ENCODE results near the gene SHISAL1.

Gene SHISAL1

DNA sequence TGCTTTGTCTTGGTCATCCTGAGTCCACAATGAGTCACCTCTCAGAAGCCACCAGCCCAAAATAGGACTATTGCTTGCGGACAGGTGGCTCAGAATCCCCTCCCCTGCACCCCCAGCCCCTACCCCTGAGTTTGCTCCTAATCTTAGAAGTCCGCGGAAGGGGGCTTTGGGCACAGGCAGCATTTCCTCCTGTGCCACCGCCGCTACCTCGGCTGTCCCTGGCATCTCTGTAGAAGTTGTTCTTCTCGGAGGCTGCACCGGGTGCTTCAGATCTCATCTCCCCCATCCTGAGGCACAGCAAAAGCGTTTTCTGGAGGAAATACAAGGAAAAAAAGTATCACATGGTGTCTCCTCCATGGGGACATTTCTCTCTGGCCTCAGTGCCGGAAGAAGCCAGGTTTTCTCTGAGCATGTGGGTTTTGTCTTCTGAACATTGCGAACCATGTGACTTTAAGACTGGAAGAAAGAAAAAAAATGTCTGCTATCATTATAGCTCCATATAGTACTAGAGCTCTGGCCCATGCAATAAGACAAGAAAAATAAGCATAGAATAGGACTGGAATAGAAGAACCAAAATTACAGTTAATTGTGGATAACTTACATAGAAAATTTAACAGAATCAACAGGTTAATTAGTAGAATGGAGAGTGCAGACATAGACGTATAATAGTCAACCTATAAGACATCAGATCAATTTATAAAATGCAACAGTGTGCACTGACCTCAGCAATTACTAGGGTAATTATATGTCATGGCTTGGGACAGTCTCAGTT lies 63.2 kb downstream of the SHISAL1 start:
- no CpG with 5 or more reads among the region's 12 CpGs for whole genome bisulfite sequencing (ENCODE audit: extremely low coverage, insufficient coverage, insufficient read length)
- no peak overlapping the region for H4K12ac ChIP-seq (ENCODE audit: low read depth, low read length)
- no peak overlapping the region for H2BK5ac ChIP-seq (ENCODE audit: low read depth, low read length, poor library complexity)
- no peak overlapping the region for H2BK120ac ChIP-seq (ENCODE audit: insufficient read depth, low read length, poor library complexity)
- no peaks in the 10 kb centered on the region for H3K79me1 ChIP-seq (ENCODE audit: low read length)
- no peak overlapping the region for H3K4ac ChIP-seq (ENCODE audit: low read depth, low read length)
- no peak overlapping the region for H3K9ac ChIP-seq (ENCODE audit: low read length)
- H3K79me2 ChIP-seq (ENCODE audit: control insufficient read depth, insufficient read depth, low read length, poor library complexity), result no peaks in the 10 kb centered on the region
- H4K91ac ChIP-seq (ENCODE audit: low read depth, low read length), result no peak overlapping the region
- DNase-seq, result no peak
- H3K36me3 ChIP-seq (ENCODE audit: control insufficient read depth in 1 of 2, insufficient read depth in 2 of 2, low read length in 2 of 2), result no peaks in the 10 kb centered on the region
- no peak overlapping the region for H2AK5ac ChIP-seq (ENCODE audit: low read length)
- H3K27ac ChIP-seq (ENCODE audit: low read depth, low read length), result no peak overlapping the region
- no peaks in the 10 kb centered on the region for H3K27me3 ChIP-seq (ENCODE audit: insufficient read depth, low read length)
- H4K8ac ChIP-seq (ENCODE audit: low read depth, low read length), result no peak overlapping the region
- no peak overlapping the region for H3K4me2 ChIP-seq (ENCODE audit: low read length)
- no peak overlapping the region for H2BK12ac ChIP-seq (ENCODE audit: low read length)
- H3K23ac ChIP-seq (ENCODE audit: low read length), result no peak overlapping the region
- no peak overlapping the region for H3K4me3 ChIP-seq (ENCODE audit: low read depth, low read length)
- no peaks in the 10 kb centered on the region for H3K4me1 ChIP-seq (ENCODE audit: control insufficient read depth in 1 of 2, insufficient read depth in 2 of 2, low read length in 2 of 2)
- H3K9me3 ChIP-seq (ENCODE audit: insufficient read depth, low read depth, low read length), result peaks cover 10% of the 10 kb centered on the region
- no peak overlapping the region for H2AFZ ChIP-seq (ENCODE audit: insufficient read depth, low read length, poor library complexity)
- H3K14ac ChIP-seq (ENCODE audit: low read length), result no peak overlapping the region
- no peak overlapping the region for H3K18ac ChIP-seq (ENCODE audit: low read length)

DNA sequence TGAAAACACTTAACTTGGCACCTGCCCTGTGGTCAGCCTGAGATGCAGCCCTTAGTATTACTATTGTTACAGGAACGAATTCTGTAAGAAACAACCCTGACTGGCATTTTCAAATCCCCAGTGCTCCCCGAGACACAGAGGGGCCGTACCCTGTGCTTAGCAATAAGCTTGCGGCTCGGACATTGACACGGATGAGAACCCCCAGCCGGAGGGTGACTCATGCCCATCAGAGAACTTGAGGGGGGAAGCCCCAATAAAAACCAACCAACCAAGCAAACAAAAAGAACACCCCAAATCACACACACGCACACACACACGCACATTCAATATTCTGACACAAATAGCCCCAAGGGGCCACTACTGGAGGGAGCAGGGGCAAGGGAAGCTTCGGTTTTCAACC lies 63.8 kb downstream of the SHISAL1 start:
- Histone ChIP-seq H3K79me2 (ENCODE audit: control insufficient read depth, insufficient read depth, low read length, poor library complexity) (no peaks in the 10 kb centered on the region), H2BK12ac (ENCODE audit: low read length) (no peak overlapping the region), H3K36me3 (ENCODE audit: control insufficient read depth in 1 of 2, insufficient read depth in 2 of 2, low read length in 2 of 2) (no peaks in the 10 kb centered on the region), H3K4ac (ENCODE audit: low read depth, low read length) (no peak overlapping the region), H3K14ac (ENCODE audit: low read length) (no peak overlapping the region), H2AK5ac (ENCODE audit: low read length) (no peak overlapping the region), H3K9ac (ENCODE audit: low read length) (no peak overlapping the region), H3K27ac (ENCODE audit: low read depth, low read length) (no peak overlapping the region), H3K18ac (ENCODE audit: low read length) (no peak overlapping the region), H4K12ac (ENCODE audit: low read depth, low read length) (no peak overlapping the region), H2AFZ (ENCODE audit: insufficient read depth, low read length, poor library complexity) (no peak overlapping the region), H4K91ac (ENCODE audit: low read depth, low read length) (no peak overlapping the region), H3K4me3 (ENCODE audit: low read depth, low read length) (no peak overlapping the region), H3K4me1 (ENCODE audit: control insufficient read depth in 1 of 2, insufficient read depth in 2 of 2, low read length in 2 of 2) (no peaks in the 10 kb centered on the region), H3K23ac (ENCODE audit: low read length) (no peak overlapping the region), H3K9me3 (ENCODE audit: insufficient read depth, low read depth, low read length) (peaks cover 10% of the 10 kb centered on the region), H2BK5ac (ENCODE audit: low read depth, low read length, poor library complexity) (no peak overlapping the region), H3K27me3 (ENCODE audit: insufficient read depth, low read length) (no peaks in the 10 kb centered on the region), H2BK120ac (ENCODE audit: insufficient read depth, low read length, poor library complexity) (no peak overlapping the region), H3K4me2 (ENCODE audit: low read length) (no peak overlapping the region), H4K8ac (ENCODE audit: low read depth, low read length) (no peak overlapping the region), H3K79me1 (ENCODE audit: low read length) (no peaks in the 10 kb centered on the region)
- DNase-seq, result no peak
- WGBS (ENCODE audit: extremely low coverage, insufficient coverage, insufficient read length), result 100% methylated on average over 2 of the region's 10 CpGs

DNA sequence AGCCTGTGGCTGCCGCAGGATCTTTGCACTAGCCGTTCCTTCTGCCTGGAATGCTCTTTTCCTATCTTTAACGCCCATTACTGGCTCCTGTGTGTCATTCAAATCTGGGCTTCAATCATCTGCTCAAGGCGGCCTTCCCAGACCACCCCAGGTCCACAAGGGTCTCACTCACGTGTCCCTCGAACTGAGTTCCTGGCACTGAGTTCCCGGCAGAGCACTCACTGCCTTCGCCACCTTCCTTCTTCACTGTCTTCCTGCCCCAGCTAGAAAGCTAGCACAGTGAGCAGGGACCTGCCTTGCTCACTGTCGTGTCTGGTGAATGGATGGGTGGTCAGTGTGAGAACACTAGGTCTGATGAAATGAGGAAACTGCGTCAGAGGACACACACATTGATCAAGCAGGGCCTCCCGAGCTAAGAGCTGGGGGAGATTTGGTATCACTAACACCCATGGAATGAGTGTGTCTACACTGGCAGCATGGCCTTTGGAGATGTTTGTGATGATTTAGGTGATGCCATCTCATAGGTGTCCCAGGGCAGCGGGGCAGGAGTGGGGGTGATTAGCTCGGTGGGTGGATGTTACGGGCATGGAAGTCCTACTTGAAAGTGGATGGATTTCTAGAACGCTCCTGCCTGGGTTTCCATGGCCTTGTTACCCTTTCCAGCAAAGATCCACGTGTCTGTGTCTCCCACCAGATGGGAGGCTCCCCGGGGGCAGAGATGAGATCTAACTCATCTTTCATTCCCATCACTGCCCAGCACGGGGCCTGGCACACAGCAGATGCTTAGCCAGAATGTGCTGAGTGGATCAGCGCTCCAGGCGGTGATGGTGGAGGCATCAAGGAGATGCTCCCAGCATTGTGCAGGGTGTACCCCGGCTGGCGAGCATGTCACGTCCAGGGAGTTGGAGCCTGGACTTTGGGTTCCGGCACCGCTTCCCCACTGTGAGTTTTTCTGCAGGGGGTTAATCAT lies 64.5 kb downstream of the SHISAL1 start:
- Histone ChIP-seq H2AK5ac (ENCODE audit: low read length) (no peak overlapping the region), H3K23ac (ENCODE audit: low read length) (no peak overlapping the region)

DNA sequence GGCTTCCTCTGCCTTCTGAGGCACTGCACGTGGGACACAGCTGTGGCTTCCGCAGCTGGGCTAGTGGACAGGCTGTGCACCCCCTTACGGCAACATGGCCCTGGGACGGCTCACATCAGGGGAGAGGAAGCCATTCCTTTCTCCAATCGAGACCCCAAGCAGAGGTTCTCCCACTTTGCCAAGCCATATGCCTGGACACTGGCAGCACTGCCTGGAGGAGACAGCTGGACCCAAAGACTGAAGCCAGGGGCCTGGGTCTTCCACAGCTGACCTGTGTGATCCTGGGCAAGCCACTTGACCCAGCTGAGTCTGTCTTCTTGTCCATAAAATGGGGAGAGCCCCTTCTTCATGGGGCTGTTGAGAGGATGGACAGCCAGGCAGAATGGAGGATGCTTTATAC lies 65.4 kb downstream of the SHISAL1 start:
- WGBS (ENCODE audit: extremely low coverage, insufficient coverage, insufficient read length), result no CpG with 5 or more reads among the region's 5 CpGs
- H3K4me1 ChIP-seq (ENCODE audit: control insufficient read depth in 1 of 2, insufficient read depth in 2 of 2, low read length in 2 of 2), result no peaks in the 10 kb centered on the region
- H3K27ac ChIP-seq (ENCODE audit: low read depth, low read length), result no peak overlapping the region
- H3K27me3 ChIP-seq (ENCODE audit: insufficient read depth, low read length), result no peaks in the 10 kb centered on the region
- DNase-seq, result no peak
- no peaks in the 10 kb centered on the region for H3K79me1 ChIP-seq (ENCODE audit: low read length)
- H3K9me3 ChIP-seq (ENCODE audit: insufficient read depth, low read depth, low read length), result peaks cover 10% of the 10 kb centered on the region
- H2BK12ac ChIP-seq (ENCODE audit: low read length), result no peak overlapping the region
- H3K14ac ChIP-seq (ENCODE audit: low read length), result no peak overlapping the region
- no peak overlapping the region for H3K4me3 ChIP-seq (ENCODE audit: low read depth, low read length)
- H2BK120ac ChIP-seq (ENCODE audit: insufficient read depth, low read length, poor library complexity), result no peak overlapping the region
- H2AK5ac ChIP-seq (ENCODE audit: low read length), result no peak overlapping the region
- no peak overlapping the region for H3K4ac ChIP-seq (ENCODE audit: low read depth, low read length)
- H3K36me3 ChIP-seq (ENCODE audit: control insufficient read depth in 1 of 2, insufficient read depth in 2 of 2, low read length in 2 of 2), result no peaks in the 10 kb centered on the region
- no peaks in the 10 kb centered on the region for H3K79me2 ChIP-seq (ENCODE audit: control insufficient read depth, insufficient read depth, low read length, poor library complexity)
- no peak overlapping the region for H2BK5ac ChIP-seq (ENCODE audit: low read depth, low read length, poor library complexity)
- H3K23ac ChIP-seq (ENCODE audit: low read length), result no peak overlapping the region
- H2AFZ ChIP-seq (ENCODE audit: insufficient read depth, low read length, poor library complexity), result no peak overlapping the region
- no peak overlapping the region for H4K12ac ChIP-seq (ENCODE audit: low read depth, low read length)
- no peak overlapping the region for H3K18ac ChIP-seq (ENCODE audit: low read length)
- H4K8ac ChIP-seq (ENCODE audit: low read depth, low read length), result no peak overlapping the region
- H4K91ac ChIP-seq (ENCODE audit: low read depth, low read length), result no peak overlapping the region
- no peak overlapping the region for H3K9ac ChIP-seq (ENCODE audit: low read length)
- H3K4me2 ChIP-seq (ENCODE audit: low read length), result no peak overlapping the region

More for the DNA sequence above, 64.5 kb downstream of the SHISAL1 start:
- no peaks in the 10 kb centered on the region for H3K27me3 ChIP-seq (ENCODE audit: insufficient read depth, low read length)
- H3K4me2 ChIP-seq (ENCODE audit: low read length), result no peak overlapping the region
- WGBS (ENCODE audit: extremely low coverage, insufficient coverage, insufficient read length), result no CpG with 5 or more reads among the region's 25 CpGs
- H2AFZ ChIP-seq (ENCODE audit: insufficient read depth, low read length, poor library complexity), result no peak overlapping the region
- no peak overlapping the region for H3K4me3 ChIP-seq (ENCODE audit: low read depth, low read length)
- H4K91ac ChIP-seq (ENCODE audit: low read depth, low read length), result no peak overlapping the region
- no peak overlapping the region for H2BK12ac ChIP-seq (ENCODE audit: low read length)
- no peak overlapping the region for H3K27ac ChIP-seq (ENCODE audit: low read depth, low read length)
- H3K79me1 ChIP-seq (ENCODE audit: low read length), result no peaks in the 10 kb centered on the region
- H3K4me1 ChIP-seq (ENCODE audit: control insufficient read depth in 1 of 2, insufficient read depth in 2 of 2, low read length in 2 of 2), result no peaks in the 10 kb centered on the region
- H3K36me3 ChIP-seq (ENCODE audit: control insufficient read depth in 1 of 2, insufficient read depth in 2 of 2, low read length in 2 of 2), result no peaks in the 10 kb centered on the region
- no peak overlapping the region for H4K12ac ChIP-seq (ENCODE audit: low read depth, low read length)
- no peak overlapping the region for H2BK5ac ChIP-seq (ENCODE audit: low read depth, low read length, poor library complexity)
- peaks cover 10% of the 10 kb centered on the region for H3K9me3 ChIP-seq (ENCODE audit: insufficient read depth, low read depth, low read length)
- H3K18ac ChIP-seq (ENCODE audit: low read length), result no peak overlapping the region
- H2BK120ac ChIP-seq (ENCODE audit: insufficient read depth, low read length, poor library complexity), result no peak overlapping the region
- no peak overlapping the region for H3K14ac ChIP-seq (ENCODE audit: low read length)
- DNase-seq, result no peak
- no peak overlapping the region for H3K9ac ChIP-seq (ENCODE audit: low read length)
- H3K79me2 ChIP-seq (ENCODE audit: control insufficient read depth, insufficient read depth, low read length, poor library complexity), result no peaks in the 10 kb centered on the region
- no peak overlapping the region for H4K8ac ChIP-seq (ENCODE audit: low read depth, low read length)
- H3K4ac ChIP-seq (ENCODE audit: low read depth, low read length), result no peak overlapping the region
